Measurements from ENCODE around the gene GAGE12C.
"Not testable (repeated sequence)": the region's sequence is repeated elsewhere in the genome, so short reads cannot be mapped to it uniquely, and the experiment has no call there.

Gene GAGE12C

DNA sequence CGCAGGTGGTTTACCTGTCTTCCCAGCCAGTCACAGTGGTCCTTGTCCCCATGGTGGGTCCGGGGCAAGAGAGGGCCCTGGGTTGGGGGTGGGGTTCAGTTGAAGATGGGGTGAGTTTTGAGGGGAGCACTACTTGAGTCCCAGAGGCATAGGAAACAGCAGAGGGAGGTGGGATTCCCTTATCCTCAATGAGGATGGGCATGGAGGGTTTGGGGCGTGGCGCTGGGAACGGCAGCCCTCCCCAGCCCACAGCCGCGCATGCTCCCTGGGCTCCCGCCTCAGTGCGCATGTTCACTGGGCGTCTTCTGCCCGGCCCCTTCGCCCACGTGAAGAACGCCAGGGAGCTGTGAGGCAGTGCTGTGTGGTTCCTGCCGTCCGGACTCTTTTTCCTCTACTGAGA is at the start of gene GAGE12C:
GAGE12C (plus strand) TSS at position 301 of the 400 bp plus-strand sequence. CDS start 1,155 bp downstream, outside the sequence.
- not testable (repeated sequence) for H3K36me3 ChIP-seq (ENCODE audit: insufficient read depth, insufficient read length, low read length); H3K9ac ChIP-seq (ENCODE audit: insufficient read length, low read depth); H3K27me3 ChIP-seq (ENCODE audit: insufficient read depth, insufficient read length); DNase-seq (ENCODE audit: low read depth, low spot score); H3K9me3 ChIP-seq (ENCODE audit: insufficient read depth, low read length); H3K4me3 ChIP-seq (ENCODE audit: insufficient read length, low read depth); H3K4me1 ChIP-seq (ENCODE audit: insufficient read depth, insufficient read length)

DNA sequence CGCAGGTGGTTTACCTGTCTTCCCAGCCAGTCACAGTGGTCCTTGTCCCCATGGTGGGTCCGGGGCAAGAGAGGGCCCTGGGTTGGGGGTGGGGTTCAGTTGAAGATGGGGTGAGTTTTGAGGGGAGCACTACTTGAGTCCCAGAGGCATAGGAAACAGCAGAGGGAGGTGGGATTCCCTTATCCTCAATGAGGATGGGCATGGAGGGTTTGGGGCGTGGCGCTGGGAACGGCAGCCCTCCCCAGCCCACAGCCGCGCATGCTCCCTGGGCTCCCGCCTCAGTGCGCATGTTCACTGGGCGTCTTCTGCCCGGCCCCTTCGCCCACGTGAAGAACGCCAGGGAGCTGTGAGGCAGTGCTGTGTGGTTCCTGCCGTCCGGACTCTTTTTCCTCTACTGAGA is 9.5 kb downstream of the GAGE12C start, which contains the start of gene GAGE12D:
GAGE12D (plus strand) TSS at position 301 of the 400 bp plus-strand sequence. CDS start 1,155 bp downstream, outside the sequence.
- not testable (repeated sequence) for DNase-seq (ENCODE audit: low read depth, low spot score); H3K9me3 ChIP-seq (ENCODE audit: insufficient read depth, low read length); H3K27me3 ChIP-seq (ENCODE audit: insufficient read depth, insufficient read length); H3K4me3 ChIP-seq (ENCODE audit: insufficient read length, low read depth); H3K9ac ChIP-seq (ENCODE audit: insufficient read length, low read depth); H3K4me1 ChIP-seq (ENCODE audit: insufficient read depth, insufficient read length); H3K36me3 ChIP-seq (ENCODE audit: insufficient read depth, insufficient read length, low read length)

DNA sequence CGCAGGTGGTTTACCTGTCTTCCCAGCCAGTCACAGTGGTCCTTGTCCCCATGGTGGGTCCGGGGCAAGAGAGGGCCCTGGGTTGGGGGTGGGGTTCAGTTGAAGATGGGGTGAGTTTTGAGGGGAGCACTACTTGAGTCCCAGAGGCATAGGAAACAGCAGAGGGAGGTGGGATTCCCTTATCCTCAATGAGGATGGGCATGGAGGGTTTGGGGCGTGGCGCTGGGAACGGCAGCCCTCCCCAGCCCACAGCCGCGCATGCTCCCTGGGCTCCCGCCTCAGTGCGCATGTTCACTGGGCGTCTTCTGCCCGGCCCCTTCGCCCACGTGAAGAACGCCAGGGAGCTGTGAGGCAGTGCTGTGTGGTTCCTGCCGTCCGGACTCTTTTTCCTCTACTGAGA is 19.0 kb downstream of the GAGE12C start, which contains the start of gene GAGE12E:
GAGE12E (plus strand) TSS at position 301 of the 400 bp plus-strand sequence. CDS start 1,155 bp downstream, outside the sequence.
- H3K4me1 ChIP-seq (ENCODE audit: insufficient read depth, insufficient read length); H3K4me3 ChIP-seq (ENCODE audit: insufficient read length, low read depth); DNase-seq (ENCODE audit: low read depth, low spot score); H3K36me3 ChIP-seq (ENCODE audit: insufficient read depth, insufficient read length, low read length); H3K9me3 ChIP-seq (ENCODE audit: insufficient read depth, low read length); H3K27me3 ChIP-seq (ENCODE audit: insufficient read depth, insufficient read length); H3K9ac ChIP-seq (ENCODE audit: insufficient read length, low read depth): not testable (repeated sequence)

DNA sequence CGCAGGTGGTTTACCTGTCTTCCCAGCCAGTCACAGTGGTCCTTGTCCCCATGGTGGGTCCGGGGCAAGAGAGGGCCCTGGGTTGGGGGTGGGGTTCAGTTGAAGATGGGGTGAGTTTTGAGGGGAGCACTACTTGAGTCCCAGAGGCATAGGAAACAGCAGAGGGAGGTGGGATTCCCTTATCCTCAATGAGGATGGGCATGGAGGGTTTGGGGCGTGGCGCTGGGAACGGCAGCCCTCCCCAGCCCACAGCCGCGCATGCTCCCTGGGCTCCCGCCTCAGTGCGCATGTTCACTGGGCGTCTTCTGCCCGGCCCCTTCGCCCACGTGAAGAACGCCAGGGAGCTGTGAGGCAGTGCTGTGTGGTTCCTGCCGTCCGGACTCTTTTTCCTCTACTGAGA is 28.6 kb downstream of the GAGE12C start, which contains the start of gene GAGE12F:
GAGE12F (plus strand) TSS at position 301 of the 400 bp plus-strand sequence. CDS start 1,155 bp downstream, outside the sequence.
- not testable (repeated sequence) for H3K36me3 ChIP-seq (ENCODE audit: insufficient read depth, insufficient read length, low read length); DNase-seq (ENCODE audit: low read depth, low spot score); H3K27me3 ChIP-seq (ENCODE audit: insufficient read depth, insufficient read length); H3K4me3 ChIP-seq (ENCODE audit: insufficient read length, low read depth); H3K4me1 ChIP-seq (ENCODE audit: insufficient read depth, insufficient read length); H3K9me3 ChIP-seq (ENCODE audit: insufficient read depth, low read length); H3K9ac ChIP-seq (ENCODE audit: insufficient read length, low read depth)

GRCh38 chrX:49568728-49569127 is 36.8 kb downstream of the GAGE12C start:
- DNase-seq (ENCODE audit: low read depth, low spot score); H3K4me3 ChIP-seq (ENCODE audit: insufficient read length, low read depth); H3K4me1 ChIP-seq (ENCODE audit: insufficient read depth, insufficient read length); H3K27me3 ChIP-seq (ENCODE audit: insufficient read depth, insufficient read length); H3K9ac ChIP-seq (ENCODE audit: insufficient read length, low read depth); H3K36me3 ChIP-seq (ENCODE audit: insufficient read depth, insufficient read length, low read length); H3K9me3 ChIP-seq (ENCODE audit: insufficient read depth, low read length): not testable (repeated sequence)

DNA sequence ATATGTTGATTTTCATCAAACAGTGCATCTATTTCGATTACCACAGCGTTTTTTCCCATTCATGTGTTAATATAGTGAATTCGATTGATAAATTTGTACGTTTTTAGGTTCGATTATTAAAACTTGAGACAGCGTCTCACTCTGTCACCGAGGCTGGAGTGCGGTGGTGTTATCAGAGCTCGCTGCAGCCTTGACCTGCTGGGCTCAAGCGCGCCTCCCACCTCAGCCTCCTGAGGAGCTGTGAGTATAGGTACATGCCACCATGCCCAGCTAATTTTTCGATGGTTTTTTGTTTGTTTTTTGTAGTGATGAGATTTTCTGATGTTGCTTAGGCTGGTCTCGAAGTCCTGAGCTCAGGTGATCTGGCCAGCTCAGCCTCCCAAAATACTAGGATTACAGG is 37.2 kb downstream of the GAGE12C start:
- not testable (repeated sequence) for H3K27me3 ChIP-seq (ENCODE audit: insufficient read depth, insufficient read length); H3K36me3 ChIP-seq (ENCODE audit: insufficient read depth, insufficient read length, low read length); DNase-seq (ENCODE audit: low read depth, low spot score); H3K4me3 ChIP-seq (ENCODE audit: insufficient read length, low read depth); H3K4me1 ChIP-seq (ENCODE audit: insufficient read depth, insufficient read length); H3K9me3 ChIP-seq (ENCODE audit: insufficient read depth, low read length); H3K9ac ChIP-seq (ENCODE audit: insufficient read length, low read depth)

- not testable (repeated sequence) for H3K4me3 ChIP-seq (ENCODE audit: insufficient read length, low read depth); H3K9me3 ChIP-seq (ENCODE audit: insufficient read depth, low read length); H3K27me3 ChIP-seq (ENCODE audit: insufficient read depth, insufficient read length); H3K4me1 ChIP-seq (ENCODE audit: insufficient read depth, insufficient read length); DNase-seq (ENCODE audit: low read depth, low spot score); H3K36me3 ChIP-seq (ENCODE audit: insufficient read depth, insufficient read length, low read length); H3K9ac ChIP-seq (ENCODE audit: insufficient read length, low read depth)
Measured at GRCh38 chrX:49570100-49570499, 38.1 kb downstream of the GAGE12C start, which contains the start of gene GAGE12G. Gene GAGE12G, plus strand, starts transcription at chrX:49570400. Its CDS starts 1,155 bp downstream, at chrX:49571555.

DNA sequence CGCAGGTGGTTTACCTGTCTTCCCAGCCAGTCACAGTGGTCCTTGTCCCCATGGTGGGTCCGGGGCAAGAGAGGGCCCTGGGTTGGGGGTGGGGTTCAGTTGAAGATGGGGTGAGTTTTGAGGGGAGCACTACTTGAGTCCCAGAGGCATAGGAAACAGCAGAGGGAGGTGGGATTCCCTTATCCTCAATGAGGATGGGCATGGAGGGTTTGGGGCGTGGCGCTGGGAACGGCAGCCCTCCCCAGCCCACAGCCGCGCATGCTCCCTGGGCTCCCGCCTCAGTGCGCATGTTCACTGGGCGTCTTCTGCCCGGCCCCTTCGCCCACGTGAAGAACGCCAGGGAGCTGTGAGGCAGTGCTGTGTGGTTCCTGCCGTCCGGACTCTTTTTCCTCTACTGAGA is 47.7 kb downstream of the GAGE12C start, which contains the start of gene GAGE12H:
GAGE12H (plus strand) TSS at position 301 of the 400 bp plus-strand sequence. CDS start 1,155 bp downstream, outside the sequence.
- not testable (repeated sequence) for H3K4me1 ChIP-seq (ENCODE audit: insufficient read depth, insufficient read length); H3K9ac ChIP-seq (ENCODE audit: insufficient read length, low read depth); H3K27me3 ChIP-seq (ENCODE audit: insufficient read depth, insufficient read length); H3K9me3 ChIP-seq (ENCODE audit: insufficient read depth, low read length); DNase-seq (ENCODE audit: low read depth, low spot score); H3K36me3 ChIP-seq (ENCODE audit: insufficient read depth, insufficient read length, low read length); H3K4me3 ChIP-seq (ENCODE audit: insufficient read length, low read depth)
